HFFc6 (cell line): Measurements from ENCODE around the gene STRBP. TPM values are rescaled to one million over a fixed set of nuclear protein-coding genes. Genes with fewer than 3 reads are reported as not detected.

Source experiments
- DNase-seq: peaks from one replicate; pipeline ENCODE4 v3.0.0-alpha.2; 2018
- H3K27ac Mint-ChIP-seq: 2 replicates; pipeline ENCODE4 v1.8.0; 2020; ENCODE audit warnings: mild to moderate bottlenecking, mixed read lengths
- H3K27me3 Mint-ChIP-seq: 2 replicates; pipeline ENCODE4 v1.8.0; 2021; ENCODE audit warnings: mild to moderate bottlenecking, moderate library complexity, mixed read lengths; ENCODE audit not compliant: insufficient read depth
- H3K36me3 Mint-ChIP-seq: 2 replicates; pipeline ENCODE4 v1.8.0; 2021; ENCODE audit warnings: low read depth, mixed read lengths
- H3K4me1 Mint-ChIP-seq: 2 replicates; pipeline ENCODE4 v1.8.0; 2020; ENCODE audit warnings: low read depth, mixed read lengths
- H3K4me3 Mint-ChIP-seq: 2 replicates; pipeline ENCODE4 v1.8.0; 2020; ENCODE audit warnings: mild to moderate bottlenecking, moderate library complexity, mixed read lengths
- H3K9me3 Mint-ChIP-seq: 2 replicates; pipeline ENCODE4 v1.8.0; 2020; ENCODE audit warnings: mild to moderate bottlenecking, mixed read lengths
- CTCF ChIP-seq: fragments of 200-600 bp; sonication (generic); IDR thresholded peaks from 2 replicates; pipeline ENCODE4 v1.5.0; 2021; ENCODE audit warnings: antibody characterized with exemption, mild to moderate bottlenecking
- total RNA-seq, 6 experiments: library from RNA; stranded (reverse); fragmentation: NEBNext Ultra II Directional; extraction: Animal tissue kit (Norgen Biotek cat#: 25700); gene quantifications; 2 replicates in 1 of 6; 3 replicates in 5 of 6; pipeline ENCODE4 v1.2.3, GENCODE V29; 2021

The STRBP gene
- total RNA-seq, 6 experiments from 2014 or later: 1.4 to 2.5 (median 1.9) TPM

- no peaks in the 10 kb centered on the region for H3K36me3 Mint-ChIP-seq
These were observed 33.5 kb downstream of the STRBP start for GRCh38 chr9:123234853-123235252.

GRCh38 chr9:123232332-123232731 lies 36.1 kb downstream of the STRBP start:
- TF ChIP-seq CTCF: no peak

More at GRCh38 chr9:123234853-123235252, 33.5 kb downstream of the STRBP start:
- Mint-ChIP-seq H3K4me3 (no peak overlapping the region), H3K27me3 (peaks cover 3% of the 10 kb centered on the region; the same call in 1 of the 2 replicates), H3K27ac (no peak overlapping the region), H3K9me3 (no peaks in the 10 kb centered on the region), H3K4me1 (peaks cover 5% of the 10 kb centered on the region; the same call in 1 of the 2 replicates)
- TF ChIP-seq CTCF: no peak
- no peak for DNase-seq

GRCh38 chr9:123231421-123231820 lies 37.0 kb downstream of the STRBP start:
- Mint-ChIP-seq H3K27ac (no peak overlapping the region), H3K36me3 (no peaks in the 10 kb centered on the region), H3K4me1 (peaks cover 5% of the 10 kb centered on the region; the same call in 1 of the 2 replicates), H3K27me3 (no peaks in the 10 kb centered on the region), H3K4me3 (no peak overlapping the region), H3K9me3 (no peaks in the 10 kb centered on the region)
- no peak for DNase-seq
- TF ChIP-seq CTCF: no peak

More at GRCh38 chr9:123232332-123232731, 36.1 kb downstream of the STRBP start:
- no peaks in the 10 kb centered on the region for H3K9me3 Mint-ChIP-seq
- H3K27ac Mint-ChIP-seq: no peak overlapping the region
- no peak overlapping the region for H3K4me3 Mint-ChIP-seq
- DNase-seq: no peak
- H3K27me3 Mint-ChIP-seq: 0 out of 2 replicates have a peak, but pooled peaks cover under 1% of the 10 kb centered on the region
- no peaks in the 10 kb centered on the region for H3K36me3 Mint-ChIP-seq
- peaks cover 5% of the 10 kb centered on the region; the same call in 1 of the 2 replicates for H3K4me1 Mint-ChIP-seq

GRCh38 chr9:123228967-123229366 lies 39.4 kb downstream of the STRBP start:
- Mint-ChIP-seq H3K27me3 (no peaks in the 10 kb centered on the region; the same call in 1 of the 2 replicates), H3K27ac (no peak overlapping the region)

DNA sequence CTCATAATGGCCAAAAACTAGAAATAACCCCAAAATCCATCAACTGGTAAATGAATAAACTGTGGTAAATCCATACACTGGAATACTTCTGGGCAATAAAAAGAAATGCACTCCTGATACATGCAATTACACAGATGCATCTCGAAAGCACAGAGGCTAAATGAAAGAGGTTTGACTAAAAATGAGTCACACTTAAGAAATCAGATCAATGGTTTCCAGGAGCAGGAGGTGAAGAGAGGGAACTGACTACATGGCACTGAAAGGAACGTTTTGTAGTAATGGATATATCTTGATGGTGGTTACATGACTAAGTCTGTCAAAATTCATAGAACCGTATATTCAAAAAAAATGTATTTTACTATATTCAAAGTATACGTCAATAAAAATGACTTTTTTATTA lies 42.4 kb downstream of the STRBP start:
- no peaks in the 10 kb centered on the region for H3K9me3 Mint-ChIP-seq
- H3K27me3 Mint-ChIP-seq: no peaks in the 10 kb centered on the region; the same call in 1 of the 2 replicates
- no peak overlapping the region for H3K27ac Mint-ChIP-seq
- no peak for TF ChIP-seq CTCF
- H3K4me1 Mint-ChIP-seq: peaks cover 14% of the 10 kb centered on the region
- no peaks in the 10 kb centered on the region for H3K36me3 Mint-ChIP-seq
- H3K4me3 Mint-ChIP-seq: no peak overlapping the region
- no peak for DNase-seq

More at GRCh38 chr9:123228967-123229366, 39.4 kb downstream of the STRBP start:
- no peak overlapping the region for H3K4me3 Mint-ChIP-seq
- no peak for DNase-seq
- TF ChIP-seq CTCF: no peak
- no peaks in the 10 kb centered on the region for H3K36me3 Mint-ChIP-seq
- peaks cover 20% of the 10 kb centered on the region for H3K4me1 Mint-ChIP-seq
- H3K9me3 Mint-ChIP-seq: no peaks in the 10 kb centered on the region
